ENCODE data around the gene WNT8A.

GRCh38 chr5:138067945-138068344 lies 15.9 kb upstream of the WNT8A start:
- TF ChIP-seq, protein P1, sequence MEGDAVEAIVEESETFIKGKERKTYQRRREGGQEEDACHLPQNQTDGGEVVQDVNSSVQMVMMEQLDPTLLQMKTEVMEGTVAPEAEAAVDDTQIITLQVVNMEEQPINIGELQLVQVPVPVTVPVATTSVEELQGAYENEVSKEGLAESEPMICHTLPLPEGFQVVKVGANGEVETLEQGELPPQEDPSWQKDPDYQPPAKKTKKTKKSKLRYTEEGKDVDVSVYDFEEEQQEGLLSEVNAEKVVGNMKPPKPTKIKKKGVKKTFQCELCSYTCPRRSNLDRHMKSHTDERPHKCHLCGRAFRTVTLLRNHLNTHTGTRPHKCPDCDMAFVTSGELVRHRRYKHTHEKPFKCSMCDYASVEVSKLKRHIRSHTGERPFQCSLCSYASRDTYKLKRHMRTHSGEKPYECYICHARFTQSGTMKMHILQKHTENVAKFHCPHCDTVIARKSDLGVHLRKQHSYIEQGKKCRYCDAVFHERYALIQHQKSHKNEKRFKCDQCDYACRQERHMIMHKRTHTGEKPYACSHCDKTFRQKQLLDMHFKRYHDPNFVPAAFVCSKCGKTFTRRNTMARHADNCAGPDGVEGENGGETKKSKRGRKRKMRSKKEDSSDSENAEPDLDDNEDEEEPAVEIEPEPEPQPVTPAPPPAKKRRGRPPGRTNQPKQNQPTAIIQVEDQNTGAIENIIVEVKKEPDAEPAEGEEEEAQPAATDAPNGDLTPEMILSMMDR (IDR thresholded peaks at IDR 0.05), result no peak
- no peak for TF ChIP-seq POLR2AphosphoS5 (IDR thresholded peaks at IDR 0.05)
- TF ChIP-seq POLR2A (IDR thresholded peaks at IDR 0.05), result no peak
- TF ChIP-seq EP300 (IDR thresholded peaks at IDR 0.05), result no peak
